ENCODE data around the gene KRTAP5-9.

GRCh38 chr11:71500601-71501021 is 47.6 kb upstream of the KRTAP5-9 start:
- TF ChIP-seq CTCF (IDR thresholded peaks at IDR 0.05; ENCODE audit: low read depth, low read length, poor library complexity, severe bottlenecking) (no peak), EZH2phosphoT487 (IDR thresholded peaks at IDR 0.05; ENCODE audit: borderline replicate concordance, low read length) (no peak)
